GM12875 (cell line): ENCODE results near the gene RAP1GAP.

ENCODE experiments used
- H3K4me3 ChIP-seq: one replicate; pipeline ENCODE4 v1.5.1; 2011; ENCODE audit warnings: low read depth, low read length, control low read depth
- CTCF ChIP-seq: IDR thresholded peaks from 2 replicates; pipeline ENCODE4 v1.5.1; 2011; ENCODE audit warnings: low read depth, mild to moderate bottlenecking, control low read depth, inconsistent platforms, low read length, moderate library complexity, borderline replicate concordance; ENCODE audit not compliant: insufficient read depth

RAP1GAP gene

GRCh38 chr1:21659099-21659923, 9.8 kb downstream of the RAP1GAP start:
- no peak overlapping the region for H3K4me3 ChIP-seq

GRCh38 chr1:21657456-21658190, 11.5 kb downstream of the RAP1GAP start:
- TF ChIP-seq CTCF, result no peak
- no peak overlapping the region for H3K4me3 ChIP-seq

More at GRCh38 chr1:21659099-21659923, 9.8 kb downstream of the RAP1GAP start:
- TF ChIP-seq CTCF, result peak; percentile 89

- no peak for TF ChIP-seq CTCF
- H3K4me3 ChIP-seq, result no peak overlapping the region
Measured at GRCh38 chr1:21655748-21656147, 13.4 kb downstream of the RAP1GAP start.

- no peak for TF ChIP-seq CTCF
- H3K4me3 ChIP-seq, result no peak overlapping the region
Measured at GRCh38 chr1:21655259-21655658, 13.9 kb downstream of the RAP1GAP start.

GRCh38 chr1:21654209-21654608, 14.9 kb downstream of the RAP1GAP start:
- no peak for TF ChIP-seq CTCF
- no peak overlapping the region for H3K4me3 ChIP-seq

- TF ChIP-seq CTCF, result no peak
- H3K4me3 ChIP-seq, result no peak overlapping the region
Measured at GRCh38 chr1:21653744-21654100, 15.4 kb downstream of the RAP1GAP start.
